Astrocyte of the spinal cord (primary cell): ENCODE results near the gene DOCK9.
A peak's percentile ranks its signal among the peaks of the same experiment; 100 is the strongest.

Experiments used
- DNase-seq: peaks from one replicate; pipeline ENCODE4 v3.0.0; 2011; ENCODE audit warnings: low read depth, low spot score
- H3K4me3 ChIP-seq: 2 replicates; pipeline ENCODE4 v1.5.1; 2011; ENCODE audit warnings: low read depth, mild to moderate bottlenecking, low read length, moderate library complexity
- CTCF ChIP-seq: IDR thresholded peaks from 2 replicates; pipeline ENCODE4 v1.5.1; 2012; ENCODE audit warnings: low read depth, mild to moderate bottlenecking, low read length, inconsistent platforms
- in situ Hi-C: cut with HindIII; loops from 2 replicates; pipeline ENCODE4 v1.10.0; 2017; ENCODE audit warnings: low sequenced_read_pairs

DOCK9 gene

DNA sequence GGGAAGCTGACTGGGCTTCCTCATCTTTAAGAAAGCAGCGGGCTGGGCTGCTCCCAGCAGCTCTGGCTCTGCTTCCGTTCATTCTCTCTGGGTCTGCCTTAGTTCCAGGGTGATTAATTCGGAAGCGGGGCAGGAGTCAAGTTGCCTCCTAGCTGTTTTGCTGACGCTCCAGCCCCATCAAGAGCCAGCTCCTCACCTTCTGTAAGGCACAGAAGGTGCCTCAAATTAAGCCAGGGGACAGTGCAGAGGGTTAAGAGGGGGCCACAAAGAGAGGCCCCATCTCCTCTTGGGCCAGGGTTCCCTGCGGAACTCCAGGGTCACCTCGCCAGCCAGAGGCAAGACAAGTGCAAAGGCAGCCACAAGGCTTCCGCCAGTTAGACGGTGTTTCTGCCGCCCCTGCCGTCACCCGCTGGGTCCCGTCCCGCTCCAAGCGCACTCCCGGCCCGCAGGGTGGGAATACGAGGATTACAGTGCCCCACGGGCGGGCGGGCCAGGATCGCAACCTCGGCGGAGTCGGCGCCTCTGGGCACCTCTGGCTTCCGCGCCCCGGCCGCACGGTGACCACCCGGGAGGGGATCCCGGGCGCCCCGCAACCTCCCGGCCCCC, 225.9 kb downstream of the DOCK9 start:
- H3K4me3 ChIP-seq: peak overlapping the region; percentile 10
- DNase-seq: peak; percentile 13
- TF ChIP-seq CTCF: no peak

GRCh38 chr13:98751367-98751782, 226.5 kb downstream of the DOCK9 start:
- in situ Hi-C loops: no loop called here
- H3K4me3 ChIP-seq: no peak overlapping the region
- TF ChIP-seq CTCF: peak; percentile 9
- no peak for DNase-seq

More for the DNA sequence above, 225.9 kb downstream of the DOCK9 start:
- in situ Hi-C loops: no loop called here

GRCh38 chr13:98749501-98749900, 228.4 kb downstream of the DOCK9 start:
- no peak for TF ChIP-seq CTCF
- in situ Hi-C loops: no loop called here
- peak; percentile 63 for DNase-seq
- no peak overlapping the region for H3K4me3 ChIP-seq

DNA sequence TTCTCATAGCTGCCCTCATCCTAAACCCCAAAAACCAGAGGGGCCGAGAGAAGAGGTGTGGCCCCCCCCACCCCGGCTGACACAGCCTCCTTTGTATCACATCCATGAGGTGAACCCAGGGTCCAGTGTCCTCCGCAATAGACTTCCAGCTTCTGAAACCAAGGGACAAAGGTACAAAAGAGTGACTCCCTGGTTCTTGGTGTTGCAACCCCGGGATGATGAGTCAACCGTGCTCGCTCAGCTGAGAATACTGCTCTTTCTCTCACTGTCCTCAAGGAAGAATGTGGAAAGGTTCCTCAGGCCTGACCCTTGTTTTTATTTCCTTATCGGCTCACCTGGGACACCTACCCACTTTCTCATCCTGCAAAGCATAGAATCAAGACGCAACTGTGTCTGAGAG, 230.9 kb downstream of the DOCK9 start:
- no peak overlapping the region for H3K4me3 ChIP-seq
- TF ChIP-seq CTCF: no peak
- in situ Hi-C loops: no loop called here
- DNase-seq: no peak
